SW 1271 (cell line): ENCODE measurements around the gene TFCP2L1.
"Not testable (repeated sequence)": the region's sequence is repeated elsewhere in the genome, so short reads cannot be mapped to it uniquely, and the experiment has no call there.

ENCODE experiments used
- DNase-seq, 2 experiments: peaks; one replicate each; lab custom pipeline; 2025; lab: John Stamatoyannopoulos, UW

The TFCP2L1 gene

DNA sequence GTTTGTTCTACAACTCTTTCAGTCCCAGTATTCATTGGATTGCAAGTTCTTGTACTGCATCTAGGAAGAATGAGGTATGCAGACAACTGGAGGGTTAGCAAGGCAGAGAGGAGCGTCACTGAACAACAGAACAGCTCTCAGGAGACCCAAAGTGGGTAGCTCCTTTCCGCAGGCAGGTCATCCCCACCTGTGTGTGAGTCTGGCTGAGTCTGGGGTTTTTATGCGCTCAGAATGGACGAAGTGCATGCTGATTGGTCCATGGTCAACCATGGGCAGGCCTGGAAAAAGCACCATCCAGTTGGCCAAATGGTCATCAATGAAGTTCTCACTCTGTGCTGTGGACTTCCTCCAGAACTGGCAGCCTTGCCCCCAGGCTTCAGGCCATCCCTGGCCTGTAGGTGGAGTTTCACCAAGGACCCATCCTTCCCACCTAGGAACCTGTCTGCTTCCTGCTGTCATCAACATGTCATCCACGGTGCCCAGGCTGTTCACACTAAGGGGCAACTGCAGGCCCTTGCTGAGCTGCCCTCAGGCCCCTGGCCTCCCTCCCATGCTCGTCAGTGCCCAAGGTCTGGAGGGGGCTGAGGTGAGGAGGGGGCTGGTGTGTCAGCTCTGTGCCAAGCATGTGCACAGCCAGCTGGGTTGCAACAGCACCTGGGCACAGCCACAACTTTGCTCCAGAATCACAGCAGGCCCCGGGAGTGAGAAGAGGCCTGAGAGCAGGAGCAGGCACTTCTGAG is 11.1 kb upstream of the TFCP2L1 start:
- DNase-seq, result no peak

DNA sequence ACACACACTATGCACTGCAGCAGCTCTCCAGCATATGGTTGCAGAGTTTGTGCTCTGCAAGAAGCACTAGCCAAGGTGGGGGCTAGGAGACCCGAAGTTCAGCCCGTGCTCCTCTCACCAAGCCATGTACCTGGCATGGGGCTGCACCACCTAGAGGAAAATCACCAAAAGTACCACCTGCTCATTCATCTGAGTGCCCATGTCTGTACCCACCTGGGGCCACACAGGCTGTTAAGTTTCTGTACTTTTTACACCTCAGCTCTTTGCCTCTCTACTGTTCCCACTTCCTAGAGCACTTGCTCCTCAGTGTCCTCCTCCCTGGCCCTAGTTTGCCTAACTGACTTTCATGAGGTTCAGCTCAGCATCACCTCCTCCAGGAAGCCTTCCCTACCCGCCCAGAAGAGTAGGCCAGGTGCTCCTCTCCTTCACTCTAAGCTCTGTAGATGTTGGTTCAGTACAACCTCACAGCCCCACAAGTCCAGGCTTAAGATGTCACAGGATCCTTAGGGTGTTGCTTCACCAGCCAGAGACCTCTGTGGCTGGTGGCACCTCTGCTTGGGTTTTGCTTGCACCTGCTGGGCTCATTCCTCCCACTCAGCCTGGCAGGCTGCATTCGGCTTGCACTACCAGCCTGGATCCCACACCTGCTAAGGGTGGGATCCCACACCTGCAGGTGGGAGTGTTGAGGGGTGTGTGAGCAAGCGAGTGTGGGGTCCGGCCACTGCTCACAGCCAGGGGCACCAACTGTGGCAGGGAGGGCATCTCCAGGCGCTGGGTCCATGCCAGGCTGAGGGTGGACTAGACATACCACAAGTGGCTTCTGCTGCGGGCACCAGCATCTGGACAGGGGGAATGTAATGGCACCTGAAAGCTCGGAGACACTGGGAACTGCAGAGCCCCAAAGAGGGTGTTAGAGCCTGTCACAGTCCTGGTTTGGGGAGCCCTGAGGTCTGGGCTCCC is 10.2 kb upstream of the TFCP2L1 start:
- no peak for DNase-seq

DNA sequence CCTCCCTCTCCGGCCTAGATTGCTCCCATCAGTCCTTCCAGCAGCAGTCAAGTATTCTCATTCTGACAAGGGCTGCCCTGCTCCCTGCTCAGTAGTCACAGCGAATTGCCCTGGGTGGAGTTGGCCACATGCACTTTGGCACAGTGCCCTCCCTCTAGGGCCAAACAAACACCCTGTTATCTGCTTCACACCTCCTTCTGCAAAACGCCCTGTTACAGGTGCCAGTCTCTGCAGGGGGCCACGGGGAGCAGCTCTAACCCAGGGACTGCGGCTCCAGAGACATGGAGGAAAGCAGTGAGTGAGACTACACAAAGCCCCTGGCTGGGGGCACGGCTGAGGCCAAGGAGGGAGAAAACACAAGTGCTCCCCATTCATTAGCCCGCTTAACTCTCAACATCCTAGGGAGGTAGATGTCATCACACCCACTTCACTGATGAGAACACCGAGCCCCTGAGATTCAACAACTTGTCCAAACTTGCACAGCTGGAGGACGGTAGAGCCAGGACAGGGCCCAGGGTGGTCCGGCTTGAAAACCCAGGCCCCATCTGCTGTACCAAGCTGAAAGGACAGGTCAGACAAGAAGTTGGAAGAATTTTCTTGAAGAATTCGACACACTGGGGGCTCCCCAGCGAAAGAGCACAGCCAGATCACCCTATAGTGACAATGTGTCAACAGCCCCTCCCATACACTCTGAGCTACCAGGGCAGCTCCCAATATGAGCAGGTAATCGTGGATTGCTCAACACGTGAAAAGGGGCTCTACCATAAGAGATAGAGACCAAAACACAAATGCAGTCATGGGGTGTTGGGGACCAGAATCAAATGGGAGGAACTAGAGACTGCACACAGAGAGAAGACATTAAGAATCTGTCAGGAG is 8.7 kb upstream of the TFCP2L1 start:
- no peak for DNase-seq

DNA sequence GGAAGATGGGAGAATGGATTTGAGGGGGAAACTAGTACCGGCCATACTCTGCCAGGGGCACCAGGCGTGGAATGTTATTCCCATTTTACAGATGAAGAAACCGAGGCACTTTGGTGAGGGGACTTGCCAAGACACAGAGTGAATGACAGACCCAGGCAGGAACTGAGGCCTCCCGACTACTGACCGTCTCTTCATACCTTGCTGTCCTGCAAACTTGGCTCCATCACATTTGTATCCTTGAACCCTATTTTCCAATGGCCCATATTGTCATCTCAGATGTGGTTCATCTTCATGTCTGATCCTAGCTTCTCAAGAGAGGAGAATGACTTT is 6.2 kb upstream of the TFCP2L1 start:
- DNase-seq, result no peak

DNA sequence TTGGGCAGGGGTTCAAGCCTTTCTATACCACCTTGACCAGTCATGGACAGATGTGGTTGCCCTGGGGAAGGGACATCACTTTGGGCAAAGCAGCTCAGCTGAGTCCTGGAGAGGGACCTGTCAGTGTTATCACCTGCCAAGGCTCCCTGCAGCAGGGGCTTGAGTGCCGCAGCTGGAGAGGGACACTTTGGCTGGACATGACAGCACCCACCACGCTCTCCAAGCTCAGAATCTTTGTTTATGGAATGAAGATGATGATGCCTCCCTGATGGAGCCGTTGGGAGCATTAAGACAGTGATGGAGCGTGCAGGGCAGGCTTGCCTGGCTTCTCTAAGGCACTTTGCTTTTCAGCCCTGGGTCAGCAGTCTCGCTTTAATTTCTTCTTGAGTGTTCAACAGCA is 4.3 kb upstream of the TFCP2L1 start:
- no peak for DNase-seq

DNA sequence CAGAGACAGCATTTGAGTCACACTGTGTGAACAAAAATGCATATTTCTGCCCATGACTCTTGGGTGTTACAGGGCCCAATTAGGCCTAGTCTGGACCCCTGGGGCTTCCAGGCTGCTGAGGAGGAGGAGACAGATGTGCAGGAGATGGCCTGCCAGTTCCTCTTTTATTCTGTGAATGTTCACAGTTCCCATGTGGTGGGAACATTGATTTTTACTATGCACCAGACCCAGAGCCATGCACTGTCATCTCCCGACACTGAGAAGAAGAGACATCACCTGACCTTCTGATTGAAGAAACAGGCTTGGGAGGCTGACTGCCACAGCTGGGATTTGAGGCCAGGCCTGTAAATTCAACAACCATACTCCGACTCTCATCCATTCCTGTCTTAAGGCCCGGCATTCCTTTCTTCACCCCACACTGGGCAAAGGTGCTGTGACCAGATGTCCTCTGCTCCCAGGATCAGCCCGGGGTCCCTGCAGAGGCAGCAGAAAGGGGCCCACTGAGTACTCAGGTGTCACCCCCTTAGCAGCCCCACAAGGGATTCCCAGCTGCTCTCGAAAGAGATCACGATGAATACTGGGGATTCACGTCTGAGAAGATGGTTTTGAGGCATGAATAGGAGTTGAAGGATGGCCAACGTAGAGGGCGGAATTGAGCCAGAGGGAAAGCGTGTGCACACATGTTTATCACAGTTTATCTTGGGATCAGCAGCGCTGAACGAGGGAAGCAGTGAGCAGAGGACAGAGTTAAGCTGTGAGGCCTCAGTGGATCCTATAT is 3.6 kb upstream of the TFCP2L1 start:
- no peak for DNase-seq

DNA sequence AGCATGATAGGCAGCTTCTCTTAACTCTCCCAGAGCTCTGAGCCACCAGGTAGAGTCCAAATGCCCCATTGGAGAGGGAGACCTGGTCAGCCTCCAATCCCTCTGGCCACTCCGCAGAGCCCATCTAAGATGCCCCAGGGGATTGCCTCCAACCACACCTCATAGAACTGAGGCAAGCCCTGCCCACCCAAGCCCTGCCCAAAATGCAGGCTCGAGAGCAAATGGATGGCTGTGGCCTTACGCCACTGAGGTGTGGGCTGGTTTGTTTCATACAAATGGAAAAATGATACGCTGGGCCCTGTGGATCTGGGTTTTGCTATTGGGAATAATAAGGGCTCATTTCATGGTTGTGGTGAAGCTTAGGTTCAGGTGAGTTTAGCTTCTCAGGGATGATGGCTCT is 3.0 kb upstream of the TFCP2L1 start:
- no peak for DNase-seq

DNA sequence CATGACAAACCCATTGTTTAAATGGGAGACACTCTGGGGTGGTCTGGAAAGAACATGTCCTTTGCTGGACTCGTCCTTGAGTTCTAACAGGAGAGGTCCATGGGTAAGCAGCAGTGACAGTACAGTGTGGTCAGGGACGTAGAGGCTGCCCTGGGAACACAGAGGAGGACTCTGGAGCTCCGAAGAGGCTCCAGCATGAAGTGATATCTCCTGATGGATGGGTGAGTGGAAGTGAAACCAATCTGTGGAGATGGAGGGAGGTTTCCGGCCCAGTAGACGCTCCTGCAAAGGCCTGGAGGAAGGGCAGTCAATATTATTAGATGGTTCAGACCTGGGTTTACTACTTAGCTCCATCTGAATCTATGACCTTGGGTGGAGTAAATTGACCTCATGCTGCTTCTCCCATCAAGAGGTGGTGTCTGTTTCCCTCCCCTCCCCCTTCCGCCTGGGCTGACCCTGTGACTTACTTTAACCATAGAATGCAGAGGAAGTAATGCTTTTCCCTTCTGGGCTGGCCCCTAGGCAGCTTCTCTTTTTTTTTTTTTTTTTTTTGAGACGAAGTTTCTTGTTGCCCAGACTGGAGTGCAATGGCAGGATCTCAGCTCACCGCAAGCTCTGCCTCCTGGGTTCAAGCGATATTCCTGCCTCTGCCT is 2.3 kb upstream of the TFCP2L1 start:
- DNase-seq, result no peak

DNA sequence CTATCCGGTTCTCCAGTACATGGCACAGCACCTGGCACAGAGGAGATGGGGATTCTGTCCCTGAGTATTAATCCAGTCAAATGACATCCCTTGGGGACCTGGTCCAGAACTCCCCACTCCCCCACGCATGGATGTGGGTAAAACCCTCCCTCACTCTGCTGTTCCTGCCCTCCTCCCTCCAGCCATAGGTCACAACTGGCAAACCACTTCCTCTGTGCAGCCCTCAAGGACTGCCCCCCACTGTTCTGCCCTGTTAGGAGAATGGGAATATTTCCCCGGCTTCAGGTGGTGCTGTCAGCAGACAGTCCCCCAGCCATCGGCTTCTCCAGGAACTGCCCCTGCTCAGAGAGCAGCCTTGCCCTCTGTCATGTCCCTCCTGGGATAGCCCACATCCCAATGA is 1.5 kb upstream of the TFCP2L1 start:
- no peak for DNase-seq

DNA sequence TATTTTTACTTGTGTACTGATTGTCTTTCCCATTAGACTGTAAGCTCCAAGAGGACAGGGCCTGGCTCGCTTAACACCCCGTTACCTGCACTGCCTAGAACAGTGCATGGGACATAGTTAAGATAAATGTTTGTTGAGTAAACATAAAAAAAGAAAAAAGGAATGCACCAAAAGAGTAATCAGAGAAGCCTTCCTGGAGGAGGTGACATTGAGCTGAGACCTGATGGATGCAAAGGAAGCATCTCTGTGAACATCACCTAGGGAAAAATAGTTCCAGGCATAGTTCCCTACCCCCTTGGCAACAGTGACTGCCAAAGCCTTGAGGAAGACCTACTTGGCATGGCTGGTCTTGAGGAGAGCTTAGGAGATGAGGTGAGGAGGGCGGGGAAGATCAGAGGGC is 924 bp upstream of the TFCP2L1 start:
- DNase-seq, result no peak

DNA sequence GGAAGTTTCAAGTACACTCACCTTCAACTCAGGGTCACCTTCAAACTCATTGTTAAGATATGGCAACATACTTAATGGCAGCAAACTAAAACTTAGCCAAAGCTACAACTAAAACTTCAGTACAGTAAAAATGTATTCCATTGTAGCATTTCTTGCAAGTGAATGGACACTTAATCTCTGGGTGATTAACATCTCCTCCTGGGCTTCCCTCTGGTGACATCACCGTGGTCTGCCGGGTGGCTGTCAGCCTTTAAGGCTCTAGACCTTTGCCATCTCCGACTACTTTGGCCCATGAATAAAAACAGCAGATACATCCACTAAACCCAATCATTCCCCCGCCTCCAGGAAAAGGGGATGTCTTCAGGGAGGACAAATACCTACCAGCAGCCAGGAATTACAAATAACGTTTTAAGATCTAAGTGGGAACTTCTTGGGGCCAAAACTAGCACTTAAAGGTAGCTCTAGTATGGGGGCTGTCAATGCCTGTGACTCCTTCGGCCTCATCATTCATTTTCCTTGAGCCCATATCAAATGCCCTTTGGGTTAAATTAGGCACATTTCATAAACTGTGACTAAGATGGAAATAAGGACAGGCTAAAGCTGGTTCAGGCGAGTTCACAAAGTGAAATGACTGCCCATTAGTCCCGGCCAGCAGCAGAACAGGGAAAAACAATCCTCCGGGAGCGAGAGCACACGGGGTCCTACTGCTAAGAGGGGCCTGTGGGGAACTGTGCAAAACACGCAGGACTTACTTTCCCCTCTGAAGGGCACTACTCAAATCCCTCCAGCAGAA is 1.1 kb downstream of the TFCP2L1 start:
- DNase-seq, result no peak

DNA sequence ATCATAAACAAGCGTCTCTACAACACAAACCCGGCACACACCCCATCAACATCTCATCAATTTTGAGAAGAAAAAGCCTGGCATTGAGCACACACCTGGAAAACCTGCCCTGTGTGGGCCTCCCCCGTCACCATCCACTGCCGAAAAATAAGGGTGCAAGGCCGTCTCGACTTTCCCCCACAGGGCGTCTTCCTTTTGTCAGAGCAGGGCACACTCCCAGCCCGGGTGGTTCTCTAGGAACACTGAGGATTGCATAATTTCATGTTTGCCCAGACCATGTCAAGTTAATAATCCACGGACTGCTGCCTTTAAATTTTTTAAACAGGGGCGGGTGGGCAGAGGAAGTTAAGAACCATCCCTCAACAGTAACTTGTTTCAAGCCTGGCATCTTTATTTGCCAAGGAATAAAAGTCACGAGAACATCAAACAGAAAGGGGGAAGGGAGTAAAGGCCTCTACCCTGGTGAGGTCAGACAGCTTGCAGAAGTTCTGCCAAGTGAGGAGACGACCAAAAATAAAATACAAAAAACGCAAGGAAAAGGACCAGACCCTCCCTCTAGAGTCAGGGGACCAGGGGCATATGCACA is 2.1 kb downstream of the TFCP2L1 start:
- no peak for DNase-seq

DNA sequence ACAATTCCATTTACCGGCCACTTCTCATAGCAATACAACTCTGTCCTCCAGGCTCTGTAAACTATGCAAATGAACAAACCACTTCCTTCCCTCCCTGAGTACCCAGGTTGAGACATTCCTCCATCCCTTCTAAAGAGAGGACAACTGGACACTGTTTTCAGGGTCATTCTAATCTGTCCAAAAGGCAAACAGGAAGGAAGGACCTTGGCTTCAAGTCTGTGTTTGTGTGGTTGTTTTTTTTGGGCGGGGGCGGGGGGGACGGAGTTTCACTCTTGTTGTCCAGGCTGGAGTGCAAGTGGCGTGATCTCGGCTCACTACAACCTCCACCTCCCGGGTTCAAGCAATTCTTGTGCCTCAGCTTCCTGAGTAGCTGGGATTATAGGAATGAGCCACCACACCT is 3.3 kb downstream of the TFCP2L1 start:
- no peak for DNase-seq

DNA sequence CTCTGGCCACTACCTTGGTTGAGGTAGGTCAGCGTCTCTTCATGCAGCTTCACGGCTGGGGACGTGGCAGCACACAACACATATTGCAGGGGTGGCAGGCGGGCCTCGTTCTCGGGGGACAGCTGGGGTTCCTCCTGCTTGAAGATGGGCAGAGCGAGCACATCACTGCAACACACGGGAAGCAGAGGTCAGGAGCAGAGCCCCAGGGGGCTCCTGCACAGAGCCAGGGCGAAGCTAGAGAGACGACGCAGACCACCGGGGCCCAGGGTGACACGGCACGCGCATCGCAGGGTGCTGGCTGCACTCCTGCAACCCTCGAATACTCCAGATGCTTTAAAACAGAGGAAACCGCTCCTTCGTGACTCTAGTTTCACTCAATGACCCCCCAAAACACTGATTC is 3.9 kb downstream of the TFCP2L1 start:
- DNase-seq, result no peak

DNA sequence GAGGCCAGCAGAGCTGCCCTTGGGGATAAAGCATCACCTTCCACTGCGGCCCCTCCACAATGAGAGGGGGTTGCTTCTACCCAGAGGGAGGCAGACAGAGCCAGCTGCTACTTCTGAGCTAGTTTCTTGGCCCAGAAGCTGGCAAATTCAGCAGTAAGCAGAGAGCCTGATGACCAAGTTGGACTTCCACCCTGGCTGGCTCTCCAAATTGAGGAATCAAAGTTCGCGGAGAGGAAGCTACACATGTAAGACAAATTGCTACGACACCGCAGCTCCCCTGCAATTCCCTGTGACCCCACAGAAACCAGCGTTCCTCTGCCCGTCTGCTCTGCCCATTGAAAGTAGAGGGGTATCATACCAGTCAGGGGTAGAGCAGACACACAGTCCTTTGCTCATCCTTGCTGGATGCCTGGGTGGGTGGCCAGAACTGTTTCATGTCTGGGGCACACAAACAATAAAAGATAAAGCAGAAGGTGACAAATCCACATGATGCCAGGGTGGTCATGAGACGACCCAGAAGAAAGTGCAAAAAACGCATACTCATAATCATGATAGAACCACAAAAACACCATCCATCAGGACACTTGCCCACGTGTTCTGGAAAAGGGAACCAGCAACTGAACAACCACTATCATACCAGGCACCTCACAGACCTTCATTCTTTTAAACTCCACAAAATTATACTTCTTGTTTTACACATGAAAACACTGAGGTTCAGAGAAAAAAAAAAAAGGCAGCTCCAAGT is 5.4 kb downstream of the TFCP2L1 start:
- no peak for DNase-seq

DNA sequence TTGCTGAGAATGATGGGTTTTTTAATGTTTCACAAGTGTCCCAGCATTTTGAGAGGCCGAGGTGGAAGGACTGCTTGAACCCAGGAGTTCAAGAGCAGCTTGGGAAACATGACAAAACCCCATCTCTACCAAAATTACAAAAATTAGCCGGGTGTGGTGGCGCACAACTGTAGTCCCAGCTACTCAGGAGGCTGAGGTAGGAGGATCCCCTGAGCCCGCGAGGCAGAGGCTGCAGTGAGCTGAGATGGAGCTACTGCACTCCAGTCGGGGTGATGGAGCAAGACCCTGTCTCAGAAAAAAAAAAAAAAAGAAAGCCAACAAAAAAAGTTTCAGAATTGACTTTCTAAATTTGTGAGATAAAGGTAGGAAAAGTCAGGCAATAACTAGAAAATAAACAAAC is 8.7 kb downstream of the TFCP2L1 start:
- DNase-seq, result no peak

DNA sequence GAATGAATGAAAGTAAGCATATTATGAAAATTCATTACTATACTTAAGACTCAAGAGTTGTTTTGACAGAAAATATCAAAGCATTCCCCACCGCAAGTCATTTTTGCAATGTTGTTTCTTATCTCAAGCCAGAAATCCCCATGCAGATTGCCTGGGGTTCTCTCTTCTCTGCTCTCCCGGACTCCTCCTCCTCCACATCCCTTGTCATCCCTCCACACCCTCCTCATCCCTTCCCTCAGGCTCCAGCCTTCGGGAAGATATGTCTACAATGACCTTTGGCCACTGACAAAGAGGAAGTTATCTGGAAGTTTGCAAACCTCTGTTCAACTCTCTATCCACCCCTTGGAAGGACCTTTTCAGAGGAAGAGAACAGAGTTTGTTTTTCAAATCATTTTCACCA is 11.9 kb downstream of the TFCP2L1 start:
- DNase-seq, result no peak

DNA sequence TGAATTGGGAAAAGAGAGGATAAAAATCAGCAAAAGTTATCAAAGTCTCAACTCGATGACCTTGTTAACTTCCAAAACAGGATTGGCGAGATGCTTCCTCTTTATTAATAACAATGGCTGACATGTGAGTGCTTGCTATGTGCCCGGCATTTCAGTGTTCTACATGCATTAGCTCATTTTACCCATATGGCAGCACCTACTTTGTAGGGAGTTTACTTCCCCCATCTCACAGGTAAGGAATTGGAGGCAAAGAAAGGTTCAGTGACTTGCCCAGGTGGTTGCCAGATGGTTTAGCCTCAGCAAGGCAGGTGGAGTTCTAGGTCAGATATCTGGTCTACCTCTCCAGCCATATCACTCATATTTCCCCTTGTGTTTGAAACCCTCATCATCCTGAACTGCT is 12.4 kb downstream of the TFCP2L1 start:
- no peak for DNase-seq

DNA sequence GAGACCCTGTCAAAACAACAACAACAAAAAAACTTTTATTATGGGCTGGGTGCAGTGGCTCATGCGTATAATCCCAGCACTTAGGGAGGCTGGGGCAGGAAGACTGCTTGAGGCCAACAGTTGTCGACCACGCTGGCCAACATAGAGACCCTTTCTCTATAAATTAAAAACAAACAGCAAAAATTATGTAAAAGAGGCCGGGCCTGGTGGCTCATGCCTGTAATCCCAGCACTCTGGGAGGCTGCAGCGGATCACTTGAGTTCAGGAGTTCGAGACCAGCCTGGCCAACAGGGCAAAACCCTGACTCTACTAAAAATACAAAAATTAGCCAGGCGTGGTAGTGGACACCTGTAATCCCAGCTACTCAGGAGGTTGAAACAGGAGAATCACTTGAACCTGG is 15.6 kb downstream of the TFCP2L1 start:
- not testable (repeated sequence) for DNase-seq
